Panc1 (cell line): ENCODE results near the gene C1D. TPM values are rescaled to one million over a fixed set of nuclear protein-coding genes. Genes with fewer than 3 reads are reported as not detected.

ENCODE experiments used
- ATAC-seq: fragments of 200-7000 bp; cut with Tn5 transposase; 2 replicates; pipeline ENCODE4 v1.9.1; 2020; ENCODE audit warnings: mild to moderate bottlenecking, moderate library complexity
- BruUV-seq: library from RNA; stranded (reverse); fragments of 400-500 nt; replicated peaks from 2 replicates; lab custom pipeline; 2021; lab: Mats Ljungman, UMichigan
- CTCF ChIA-PET: fragments of 300-600 bp; sonication (Branson Sonifier 250); formaldehyde crosslinking; loops from one replicate; lab custom pipeline; 2022; ENCODE audit warnings: antibody characterized with exemption; lab: Charles Lee
- POLR2A ChIA-PET: fragments of 300-600 bp; sonication (Branson Sonifier 250); formaldehyde crosslinking; loops from one replicate; lab custom pipeline; 2022; ENCODE audit warnings: antibody characterized with exemption; lab: Charles Lee
- DNase-seq: peaks from one replicate; pipeline ENCODE4 v3.0.0-alpha.2; 2010; ENCODE audit warnings: low read depth, low spot score
- H3K27ac ChIP-seq: 2 replicates; pipeline ENCODE4 v1.5.1; 2011; ENCODE audit warnings: mild to moderate bottlenecking, low read length, inconsistent platforms
- H3K27me3 ChIP-seq: fragments of 200-500 bp; sonication (Bioruptor generic); 2 replicates; pipeline ENCODE4 v1.6.0; 2014; ENCODE audit warnings: low read length, inconsistent platforms; ENCODE audit not compliant: control insufficient read depth, insufficient read depth
- H3K36me3 ChIP-seq: fragments of 200-500 bp; sonication (Bioruptor generic); 2 replicates; pipeline ENCODE4 v1.5.1; 2014; ENCODE audit warnings: inconsistent platforms, mild to moderate bottlenecking, low read length, moderate library complexity; ENCODE audit not compliant: control insufficient read depth, insufficient read depth
- H3K4me1 ChIP-seq: 2 replicates; pipeline ENCODE4 v1.5.1; 2011; ENCODE audit warnings: inconsistent platforms, mild to moderate bottlenecking, low read length, moderate library complexity; ENCODE audit not compliant: control insufficient read depth, insufficient read depth
- H3K4me3 ChIP-seq, 2 experiments: 2 replicates each; pipeline ENCODE4 v1.5.1; 2011 to 2012; ENCODE audit warnings: low read depth in 2 of 2, low read length in 2 of 2, mild to moderate bottlenecking in 2 of 2, inconsistent platforms in 1 of 2, moderate library complexity in 1 of 2
- H3K9me3 ChIP-seq: fragments of 200-500 bp; sonication (Bioruptor generic); 2 replicates; pipeline ENCODE4 v1.5.1; 2014; ENCODE audit warnings: low read depth, mild to moderate bottlenecking, inconsistent platforms, low read length, moderate library complexity; ENCODE audit not compliant: control insufficient read depth, insufficient read depth
- CTCF ChIP-seq: fragments of 450-650 bp; IDR thresholded peaks from 2 replicates; pipeline ENCODE4 v1.5.1; 2017; ENCODE audit warnings: mild to moderate bottlenecking
- POLR2AphosphoS5 ChIP-seq: IDR thresholded peaks from 2 replicates; pipeline ENCODE4 v1.6.1; 2012; ENCODE audit warnings: mild to moderate bottlenecking, low read depth, low read length, moderate library complexity
- REST ChIP-seq, 2 experiments: IDR thresholded peaks; 2 replicates each; pipeline ENCODE4 v1.6.1; 2011 to 2012; ENCODE audit warnings: low read depth in 2 of 2, control low read depth in 1 of 2, low read length in 1 of 2, mild to moderate bottlenecking in 1 of 2, moderate library complexity in 1 of 2; ENCODE audit not compliant: insufficient read depth in 1 of 2
- SIN3A ChIP-seq: IDR thresholded peaks from 2 replicates; pipeline ENCODE4 v1.6.1; 2012; ENCODE audit warnings: low read depth, mild to moderate bottlenecking, low read length, moderate library complexity, borderline replicate concordance; ENCODE audit not compliant: insufficient read depth
- TCF7L2 ChIP-seq: IDR thresholded peaks from 2 replicates; pipeline ENCODE4 v1.6.1; 2011; ENCODE audit warnings: mild to moderate bottlenecking, low read depth, low read length, inconsistent platforms
- in situ Hi-C: cut with HindIII; loops from 2 replicates; pipeline ENCODE4 v1.10.0; 2016; ENCODE audit warnings: low sequenced_read_pairs, low pct_unique_long_range_greater_than_20kb
- intact Hi-C: fragments of 100-400 bp; cut with micrococcal nuclease; formaldehyde crosslinking; loops from one replicate; pipeline ENCODE4 v1.10.0; 2022; ENCODE audit not compliant: unreplicated experiment
- total RNA-seq: library from RNA; stranded (reverse); gene quantifications from one replicate; pipeline ENCODE4 v1.2.1, GENCODE V29; 2021; ENCODE audit not compliant: unreplicated experiment

C1D gene
- total RNA-seq, 1 experiment from 2014 or later, result 16.8 TPM

- Histone ChIP-seq H3K27ac (no peak overlapping the region), H3K4me1 (no peaks in the 10 kb centered on the region), H3K27me3 (no peaks in the 10 kb centered on the region), H3K36me3 (no peaks in the 10 kb centered on the region), H3K4me3 (no peak overlapping the region), H3K9me3 (no peaks in the 10 kb centered on the region)
- ChIA-PET CTCF (no interaction called here), POLR2A (no interaction called here)
- TF ChIP-seq REST (IDR thresholded peaks at IDR 0.05; ENCODE audit: insufficient read depth in 1 of 2, low read depth in 2 of 2, low read length in 1 of 2) (no peak), CTCF (no peak), SIN3A (no peak), TCF7L2 (no peak), POLR2AphosphoS5 (no peak)
- DNase-seq (no peak), ATAC-seq (no peak)
- BruUV-seq, result no TSS peak
- intact Hi-C loops (no loop called here), in situ Hi-C loops (no loop called here)
Observed at GRCh38 chr2:67993329-67993728, 69.5 kb downstream of the C1D start.

GRCh38 chr2:67991456-67991855 lies 71.3 kb downstream of the C1D start:
- Histone ChIP-seq H3K27ac (no peak overlapping the region), H3K27me3 (no peaks in the 10 kb centered on the region), H3K36me3 (no peaks in the 10 kb centered on the region), H3K9me3 (no peaks in the 10 kb centered on the region), H3K4me3 (no peak overlapping the region), H3K4me1 (no peaks in the 10 kb centered on the region)
- TF ChIP-seq REST (IDR thresholded peaks at IDR 0.05; ENCODE audit: insufficient read depth in 1 of 2, low read depth in 2 of 2, low read length in 1 of 2), result no peak
- no peak for TF ChIP-seq SIN3A
- no peak for TF ChIP-seq CTCF
- TF ChIP-seq POLR2AphosphoS5, result no peak
- no peak for TF ChIP-seq TCF7L2
- ChIA-PET POLR2A (no interaction called here), CTCF (no interaction called here)
- in situ Hi-C loops, result no loop called here
- intact Hi-C loops, result no loop called here
- DNase-seq, result no peak
- no TSS peak for BruUV-seq
- ATAC-seq, result no peak

Other genes with a start within 250 kb of the C1D start
- gene PNO1, start 94.9 kb upstream of the C1D start, total RNA-seq, result 37.7 TPM
- 77.9 TPM for gene PPP3R1, start 189.5 kb upstream of the C1D start, total RNA-seq